Ovary (tissue), 9 donors: Measurements from ENCODE around the gene KSR1. TPM values are rescaled to one million over a fixed set of nuclear protein-coding genes. Genes with fewer than 3 reads are reported as not detected.
A peak's percentile ranks its signal among the peaks of the same experiment; 100 is the strongest.

Experiments
- DNase-seq, 5 donors: peaks; one replicate each; pipeline ENCODE4 v3.0.0-alpha.2; 2019 to 2020
- H3K27ac ChIP-seq, 2 donors: fragments of 200-600 bp; one replicate each; pipeline versions ENCODE4 v1.5.1 to v1.8.0; 2019 to 2022
- H3K27me3 ChIP-seq: fragments of 200-600 bp; one replicate; pipeline ENCODE4 v1.8.0; 2022
- H3K36me3 ChIP-seq: fragments of 200-600 bp; sonication (generic); one replicate; pipeline ENCODE4 v1.5.1; 2019
- H3K4me1 ChIP-seq: one replicate; pipeline ENCODE4 v1.8.1; 2013; ENCODE audit warnings: mild to moderate bottlenecking, moderate library complexity; ENCODE audit not compliant: insufficient read depth
- H3K4me3 ChIP-seq: fragments of 200-600 bp; sonication (generic); one replicate; pipeline ENCODE4 v1.5.1; 2017
- H3K9me3 ChIP-seq, 2 donors: fragments of 200-600 bp in 1 of 2; sonication (generic) in 1 of 2; one replicate each; pipeline versions ENCODE4 v1.5.1 to v1.8.1; 2013 to 2019; ENCODE audit warnings: mild to moderate bottlenecking in 1 of 2, moderate library complexity in 1 of 2
- CTCF ChIP-seq, 3 donors: fragments of 450-650 bp in 2 of 3; fragments of 200-600 bp in 1 of 3; IDR thresholded peaks; one replicate each; pipeline versions ENCODE4 v1.5.1 to v1.8.0; 2016 to 2022; ENCODE audit warnings: antibody characterized with exemption in 3 of 3, mild to moderate bottlenecking in 1 of 3
- EP300 ChIP-seq: sonication (generic); formaldehyde crosslinking; IDR thresholded peaks from one replicate; pipeline ENCODE4 v1.6.1; 2017; ENCODE audit warnings: antibody characterized with exemption
- POLR2A ChIP-seq: fragments of 450-650 bp; IDR thresholded peaks from one replicate; pipeline ENCODE4 v1.6.1; 2017; ENCODE audit warnings: antibody characterized with exemption, mild to moderate bottlenecking, moderate library complexity
- WGBS, 3 donors: extraction: QIAGEN DNeasy Blood & Tissue Kit in 1 of 3; methylation state at CpG; one replicate each; pipeline versions ENCODE4 v1.1.5 to v1.1.7; 2013 to 2017; 5-methylcytosine and 5-hydroxymethylcytosine counted together
- intact Hi-C, 4 donors: fragments of 100-400 bp; cut with DNase I; formaldehyde crosslinking; loops; one replicate each; pipeline versions ENCODE4 v1.11.0 to v1.15.1; 2022 to 2023
- polyA plus RNA-seq, 2 donors: library from polyadenylated mRNA; stranded (reverse); fragments of 200-250 nt in 1 of 2; fragments of 350-450 nt in 1 of 2; fragmentation: Illumina TruSeq in 1 of 2; extraction: RNeasy Lipid Tissue Mini Kit (QIAGEN cat#74804) in 1 of 2; gene quantifications; one replicate each; pipeline ENCODE4 v1.2.3, GENCODE V29; 2013 to 2014
- total RNA-seq, 7 donors: library from RNA; depleted of rRNA in 2 of 7; stranded (reverse); fragments of >200 nt in 2 of 7; fragmentation: NEBNext Ultra II Directional in 3 of 7; extraction: Animal tissue kit (Norgen Biotek cat#: 25700) in 3 of 7; gene quantifications; one replicate each; pipeline versions ENCODE4 v1.1.0 to v1.2.4, GENCODE V29; 2016 to 2023
- donor health status: DM: no; HTN: no; CAD: no; lungs with moderate emphysema.
- donor health status: DM: no; HTN: no; CAD: no.
- donor health status: Bipolar disorder and iron deficiency.
- donor health status: DM: yes; HTN: yes; CAD: no.
- donor health status: DM: no; HTN: no; CAD: no.
- donor health status: DM: yes; HTN: yes; CAD: no.

The KSR1 gene
- total and polyA plus RNA-seq, 9 donors: 27.7 to 84.8 (median 39.5) TPM

GRCh38 chr17:27595208-27595607 is 139.0 kb downstream of the KSR1 start:
- Histone ChIP-seq H3K9me3 (no peaks in the 10 kb centered on the region), H3K4me1 (peaks cover 1% of the 10 kb centered on the region), H3K27me3 (no peaks in the 10 kb centered on the region), H3K27ac (no peak overlapping the region), H3K4me3 (no peak overlapping the region), H3K36me3 (no peaks in the 10 kb centered on the region)
- WGBS, 3 donors: 79 to 94% (median 91%) methylated on average over 2 of the region's 2 CpGs
- intact Hi-C loops: loop anchor here in 1 of 4 donors (5.0 kb wide), 1 partner anchor 138 kb away; the partner anchor contains the start of gene KSR1
- no peak for TF ChIP-seq CTCF (IDR thresholded peaks at IDR 0.05)
- TF ChIP-seq POLR2A: no peak
- TF ChIP-seq EP300: no peak
- no peak for DNase-seq

- Histone ChIP-seq H3K4me1 (peaks cover 1% of the 10 kb centered on the region), H3K9me3 (no peaks in the 10 kb centered on the region), H3K27ac (peak overlapping the region in 1 of 2 donors; percentile 25), H3K27me3 (no peaks in the 10 kb centered on the region), H3K4me3 (no peak overlapping the region), H3K36me3 (no peaks in the 10 kb centered on the region)
- TF ChIP-seq CTCF (IDR thresholded peaks at IDR 0.05) (no peak), POLR2A (no peak), EP300 (no peak)
- peak in 4 of 5 donors; percentile 51 to 69 (median 60) for DNase-seq
- intact Hi-C loops: loop anchor here in 1 of 4 donors (5.0 kb wide), 1 partner anchor 139 kb away; the partner anchor contains the start of gene KSR1
- 33 to 58% (median 37%) methylated on average over 4 of the region's 4 CpGs for WGBS, 3 donors
Measured at GRCh38 chr17:27596096-27596495, 139.8 kb downstream of the KSR1 start.

GRCh38 chr17:27596566-27597187 is 140.4 kb downstream of the KSR1 start:
- 59 to 65% (median 60%) methylated on average over 9 of the region's 9 CpGs for WGBS, 3 donors
- no peaks in the 10 kb centered on the region for H3K27me3 ChIP-seq
- peak overlapping the region in 1 of 2 donors; percentile 25 for H3K27ac ChIP-seq
- DNase-seq: no peak
- no peaks in the 10 kb centered on the region for H3K9me3 ChIP-seq
- intact Hi-C loops: loop anchor here in 1 of 4 donors (5.0 kb wide), 1 partner anchor 139 kb away; the partner anchor contains the start of gene KSR1
- H3K36me3 ChIP-seq: no peaks in the 10 kb centered on the region
- TF ChIP-seq POLR2A: no peak
- no peak for TF ChIP-seq EP300
- TF ChIP-seq CTCF (IDR thresholded peaks at IDR 0.05): no peak
- peaks cover 5% of the 10 kb centered on the region for H3K4me1 ChIP-seq
- H3K4me3 ChIP-seq: no peak overlapping the region

- DNase-seq: no peak
- Histone ChIP-seq H3K4me1 (peaks cover 5% of the 10 kb centered on the region), H3K36me3 (no peaks in the 10 kb centered on the region), H3K27me3 (no peaks in the 10 kb centered on the region), H3K4me3 (no peak overlapping the region), H3K27ac (no peak overlapping the region), H3K9me3 (no peaks in the 10 kb centered on the region)
- intact Hi-C loops: loop anchor here in 1 of 4 donors (5.0 kb wide), 1 partner anchor 140 kb away; the partner anchor contains the start of gene KSR1
- WGBS, 3 donors: 78 to 87% (median 86%) methylated on average over 10 of the region's 10 CpGs
- TF ChIP-seq EP300: no peak
- TF ChIP-seq POLR2A: no peak
- no peak for TF ChIP-seq CTCF (IDR thresholded peaks at IDR 0.05)
Measured at GRCh38 chr17:27597188-27597580, 140.9 kb downstream of the KSR1 start.
